Stimulated activated CD4-positive, alpha-beta T cell treated with anti-CD3 and anti-CD28 coated beads, TNF-alpha, amount 100 ng/mL, for 4 hours (primary cell): Measurements from ENCODE around the gene OPRL1.

ENCODE experiments used
- DNase-seq, 3 experiments: peaks; one replicate each; pipeline ENCODE4 v3.0.0-alpha.2; 2020; ENCODE audit warnings: low read depth in 3 of 3

OPRL1 gene

GRCh38 chr20:64042054-64042781 is 37.7 kb upstream of the OPRL1 start:
- DNase-seq: no peak

- no peak for DNase-seq
These were observed 36.1 kb upstream of the OPRL1 start for GRCh38 chr20:64043768-64044167.

- no peak for DNase-seq
These were observed 35.2 kb upstream of the OPRL1 start for GRCh38 chr20:64044484-64045247.

GRCh38 chr20:64045346-64046011 is 34.4 kb upstream of the OPRL1 start:
- DNase-seq: no peak

GRCh38 chr20:64047046-64047389 is 32.9 kb upstream of the OPRL1 start:
- DNase-seq: no peak

GRCh38 chr20:64047968-64048401 is 31.9 kb upstream of the OPRL1 start:
- DNase-seq: no peak

GRCh38 chr20:64048402-64049044 is 31.4 kb upstream of the OPRL1 start:
- no peak for DNase-seq

GRCh38 chr20:64049060-64049877 is 30.6 kb upstream of the OPRL1 start, which contains the start of gene SOX18:
SOX18 (minus strand) TSS chr20:64049639; CDS start chr20:64049516, 123 bp downstream.
- no peak for DNase-seq

- no peak for DNase-seq
These were observed 30.0 kb upstream of the OPRL1 start for GRCh38 chr20:64049878-64050260.

- no peak for DNase-seq
These were observed 29.4 kb upstream of the OPRL1 start for GRCh38 chr20:64050261-64051032.

GRCh38 chr20:64051033-64051452 is 28.8 kb upstream of the OPRL1 start:
- no peak for DNase-seq

GRCh38 chr20:64051561-64052325 is 28.1 kb upstream of the OPRL1 start:
- DNase-seq: no peak

- no peak for DNase-seq
These were observed 27.6 kb upstream of the OPRL1 start for GRCh38 chr20:64052326-64052722.

GRCh38 chr20:64052987-64053840 is 26.7 kb upstream of the OPRL1 start:
- no peak for DNase-seq

- no peak for DNase-seq
These were observed 25.8 kb upstream of the OPRL1 start for GRCh38 chr20:64053841-64054661.

- DNase-seq: no peak
These were observed 24.4 kb upstream of the OPRL1 start for GRCh38 chr20:64055396-64055892.

GRCh38 chr20:64055893-64056638 is 23.8 kb upstream of the OPRL1 start:
- DNase-seq: no peak
